ENCODE measurements around the gene POLR3A. TPM values are rescaled to one million over a fixed set of nuclear protein-coding genes. Genes with fewer than 3 reads are reported as not detected.
A peak's percentile ranks its signal among the peaks of the same experiment; 100 is the strongest.

Gene POLR3A
- total RNA-seq, 2 experiments from 2014 or later = 6.7 to 6.9 TPM

- Histone ChIP-seq H3K4me1 (ENCODE audit: insufficient read depth, low read length) (peaks cover 20% of the 10 kb centered on the region), H3K9me3 (ENCODE audit: control insufficient read depth in 1 of 2, insufficient read depth in 1 of 2, low read length in 2 of 2) (no peaks in the 10 kb centered on the region), H3K27me3 (ENCODE audit: control insufficient read depth in 1 of 2, insufficient read depth in 2 of 2, low read length in 2 of 2) (no peaks in the 10 kb centered on the region), H3K4me3 (ENCODE audit: low read length) (no peak overlapping the region), H3K36me3 (ENCODE audit: insufficient read depth, low read length) (peaks cover 31% of the 10 kb centered on the region), H3K27ac (ENCODE audit: low read depth in 1 of 2, low read length in 2 of 2) (no peak overlapping the region)
- ATAC-seq (ENCODE audit: poor library complexity) (no peak), DNase-seq (no peak)
- no peaks in the 10 kb centered on the region for H3K9me3 Mint-ChIP-seq
- intact Hi-C loops (cut with DNase I, micrococcal nuclease) = loop anchor here in 1 of 2 experiments (5.0 kb wide), 1 partner anchor 1028 kb away; no protein-coding TSS in a partner anchor
- H3K27ac Mint-ChIP-seq = no peak overlapping the region
- peaks cover 35% of the 10 kb centered on the region for H3K4me1 Mint-ChIP-seq (ENCODE audit: low read depth)
- ChIA-PET POLR2A (interaction anchor here (1.5 kb wide), 1 partner anchor 9 kb away, joined by 5 read pairs; no protein-coding TSS in a partner anchor), CTCF (no interaction called here)
- TF ChIP-seq CTCF (IDR thresholded peaks at IDR 0.05) = no peak
- H3K27me3 Mint-ChIP-seq = no peaks in the 10 kb centered on the region
- no peak overlapping the region for H3K4me3 Mint-ChIP-seq
- peaks cover 44% of the 10 kb centered on the region for H3K36me3 Mint-ChIP-seq (ENCODE audit: low read depth)
These were observed 15.4 kb upstream of the POLR3A start for GRCh38 chr10:78044699-78045098.

DNA sequence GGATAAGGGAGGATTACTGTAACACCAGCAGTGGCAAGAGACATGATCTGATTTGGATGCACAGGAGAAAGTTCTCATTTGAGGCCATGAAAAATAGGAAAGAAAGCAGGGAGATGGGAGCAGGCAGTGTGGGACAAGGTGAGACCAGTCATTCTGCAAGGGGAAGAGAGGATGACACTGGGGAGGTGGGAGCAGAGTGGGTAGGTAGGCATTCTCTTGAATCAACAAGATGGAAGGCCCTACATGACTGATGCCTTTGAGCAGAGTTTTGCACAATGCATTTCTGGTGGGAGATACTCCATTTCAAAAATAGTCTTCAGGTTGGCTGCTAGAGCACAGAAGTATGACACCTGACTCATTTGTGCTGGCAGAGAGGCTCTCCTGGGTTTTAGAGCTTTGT is 14.9 kb upstream of the POLR3A start:
- no peak overlapping the region for H3K27ac ChIP-seq (ENCODE audit: low read depth in 1 of 2, low read length in 2 of 2)
- H3K36me3 ChIP-seq (ENCODE audit: insufficient read depth, low read length) = peaks cover 36% of the 10 kb centered on the region
- Mint-ChIP-seq H3K9me3 (no peaks in the 10 kb centered on the region), H3K27ac (no peak overlapping the region), H3K4me1 (ENCODE audit: low read depth) (peaks cover 40% of the 10 kb centered on the region), H3K36me3 (ENCODE audit: low read depth) (peaks cover 49% of the 10 kb centered on the region), H3K4me3 (no peak overlapping the region), H3K27me3 (no peaks in the 10 kb centered on the region)
- no peaks in the 10 kb centered on the region for H3K9me3 ChIP-seq (ENCODE audit: control insufficient read depth in 1 of 2, insufficient read depth in 1 of 2, low read length in 2 of 2)
- H3K27me3 ChIP-seq (ENCODE audit: control insufficient read depth in 1 of 2, insufficient read depth in 2 of 2, low read length in 2 of 2) = no peaks in the 10 kb centered on the region
- H3K4me3 ChIP-seq (ENCODE audit: low read length) = no peak overlapping the region
- H3K4me1 ChIP-seq (ENCODE audit: insufficient read depth, low read length) = peaks cover 21% of the 10 kb centered on the region
- no peak for TF ChIP-seq CTCF (IDR thresholded peaks at IDR 0.05)
- ATAC-seq (ENCODE audit: poor library complexity) (no peak), DNase-seq (no peak)
- ChIA-PET CTCF (no interaction called here), POLR2A (interaction anchor here (1.5 kb wide), 1 partner anchor 8 kb away, joined by 5 read pairs; no protein-coding TSS in a partner anchor)
- intact Hi-C loops (cut with DNase I, micrococcal nuclease) = no loop called here

DNA sequence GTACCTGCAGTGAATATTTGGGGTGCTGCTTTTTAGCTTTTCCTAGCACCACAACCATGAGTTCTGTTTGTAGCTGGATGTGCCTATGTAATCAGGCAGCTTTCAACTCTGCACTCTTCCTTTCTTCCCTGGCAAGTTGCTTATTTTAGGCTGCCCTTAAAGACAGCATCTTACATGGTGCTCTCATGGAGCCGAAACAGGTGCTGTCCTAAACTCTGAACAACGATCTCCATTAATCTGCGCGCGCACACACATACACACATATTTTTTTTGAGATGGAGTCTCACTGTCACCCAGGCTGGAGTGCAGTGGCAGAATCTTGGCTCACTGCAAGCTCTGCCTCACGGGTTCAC is 13.4 kb upstream of the POLR3A start:
- ChIA-PET POLR2A (interaction anchor here (2.2 kb wide), 1 partner anchor 9 kb away, joined by 11 read pairs; the partner anchor contains the start of gene RPS24), CTCF (interaction anchor here (1.3 kb wide), 1 partner anchor 13 kb away, joined by 3 read pairs; the partner anchor contains the start of gene POLR3A)
- no peak for DNase-seq
- peaks cover 34% of the 10 kb centered on the region for H3K4me1 ChIP-seq (ENCODE audit: insufficient read depth, low read length)
- TF ChIP-seq CTCF (IDR thresholded peaks at IDR 0.05) = no peak
- H3K27ac ChIP-seq (ENCODE audit: low read depth in 1 of 2, low read length in 2 of 2) = no peak overlapping the region
- H3K27me3 ChIP-seq (ENCODE audit: control insufficient read depth in 1 of 2, insufficient read depth in 2 of 2, low read length in 2 of 2) = no peaks in the 10 kb centered on the region
- Mint-ChIP-seq H3K9me3 (no peaks in the 10 kb centered on the region), H3K36me3 (ENCODE audit: low read depth) (peaks cover 63% of the 10 kb centered on the region), H3K4me1 (ENCODE audit: low read depth) (peaks cover 50% of the 10 kb centered on the region), H3K27ac (peak overlapping the region; percentile 76), H3K27me3 (no peaks in the 10 kb centered on the region), H3K4me3 (no peak overlapping the region)
- no peak for ATAC-seq (ENCODE audit: poor library complexity)
- no peaks in the 10 kb centered on the region for H3K9me3 ChIP-seq (ENCODE audit: control insufficient read depth in 1 of 2, insufficient read depth in 1 of 2, low read length in 2 of 2)
- H3K36me3 ChIP-seq (ENCODE audit: insufficient read depth, low read length) = peaks cover 50% of the 10 kb centered on the region
- intact Hi-C loops (cut with DNase I, micrococcal nuclease) = no loop called here
- H3K4me3 ChIP-seq (ENCODE audit: low read length) = no peak overlapping the region

All from CD4-positive, alpha-beta T cell (primary cell).